HL-60 (cell line): Measurements from ENCODE around the gene TRAPPC12.

Experiments used
- DNase-seq, 2 experiments: peaks; one replicate each; pipeline ENCODE4 v3.0.0-alpha.2; 2010 to 2020; ENCODE audit warnings: low read depth in 1 of 2, low spot score in 1 of 2
- H3K27ac ChIP-seq: fragments of 250-450 bp; sonication (Bioruptor Pico); replicated peaks from 2 replicates; pipeline ENCODE4 v1.5.1; 2020; ENCODE audit warnings: mild to moderate bottlenecking, moderate library complexity
- H3K27me3 ChIP-seq: fragments of 250-450 bp; sonication (Bioruptor Pico); 2 replicates; pipeline ENCODE4 v1.5.1; 2021; ENCODE audit warnings: mild to moderate bottlenecking, moderate library complexity; ENCODE audit not compliant: insufficient read depth, poor library complexity, severe bottlenecking
- H3K4me3 ChIP-seq: replicated peaks from 2 replicates; pipeline ENCODE4 v1.5.1; 2011; ENCODE audit warnings: mild to moderate bottlenecking, control low read depth, low read length; ENCODE audit not compliant: insufficient read depth
- GABPA ChIP-seq: IDR thresholded peaks from 2 replicates; pipeline ENCODE4 v1.6.1; 2012; ENCODE audit warnings: low read depth
- POLR2AphosphoS5 ChIP-seq: IDR thresholded peaks from 2 replicates; pipeline ENCODE4 v1.6.1; 2012; ENCODE audit warnings: low read depth
- SPI1 ChIP-seq: IDR thresholded peaks from 2 replicates; pipeline ENCODE4 v1.6.1; 2012; ENCODE audit warnings: low read depth, mild to moderate bottlenecking, borderline replicate concordance
- TF ChIP-seq, protein P1 (sequence below): IDR thresholded peaks from one replicate; pipeline ENCODE4 v1.5.1; 2011; ENCODE audit warnings: low read length, control low read depth, inconsistent platforms; ENCODE audit not compliant: insufficient read depth
- TF ChIP-seq, protein P2 (sequence below): IDR thresholded peaks from 2 replicates; pipeline ENCODE4 v1.6.1; 2012; ENCODE audit warnings: low read depth; ENCODE audit not compliant: insufficient replicate concordance

Gene TRAPPC12

DNA sequence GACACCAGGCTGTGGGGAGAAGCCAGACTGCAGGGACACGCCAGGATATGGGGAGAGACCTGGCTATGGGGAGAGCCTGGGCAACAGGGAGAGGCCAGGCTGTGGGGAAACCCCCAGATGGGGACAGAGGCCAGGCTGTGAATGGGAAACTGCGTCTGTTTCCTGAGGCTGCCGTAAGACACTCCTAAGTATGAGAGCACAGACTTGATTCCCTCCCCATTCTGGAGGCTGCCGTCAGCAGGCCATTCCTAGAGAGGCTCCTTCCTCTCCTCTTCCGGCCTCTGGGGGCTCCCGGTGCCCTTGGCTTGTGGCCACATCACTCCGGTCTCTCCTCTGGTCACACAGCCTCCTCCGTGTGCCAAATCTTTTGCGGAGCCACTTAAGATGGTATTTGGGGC is 107.5 kb downstream of the TRAPPC12 start:
- H3K27ac ChIP-seq, result no peak overlapping the region
- no peak for DNase-seq
- no peak overlapping the region for H3K4me3 ChIP-seq
- TF ChIP-seq, protein P1, sequence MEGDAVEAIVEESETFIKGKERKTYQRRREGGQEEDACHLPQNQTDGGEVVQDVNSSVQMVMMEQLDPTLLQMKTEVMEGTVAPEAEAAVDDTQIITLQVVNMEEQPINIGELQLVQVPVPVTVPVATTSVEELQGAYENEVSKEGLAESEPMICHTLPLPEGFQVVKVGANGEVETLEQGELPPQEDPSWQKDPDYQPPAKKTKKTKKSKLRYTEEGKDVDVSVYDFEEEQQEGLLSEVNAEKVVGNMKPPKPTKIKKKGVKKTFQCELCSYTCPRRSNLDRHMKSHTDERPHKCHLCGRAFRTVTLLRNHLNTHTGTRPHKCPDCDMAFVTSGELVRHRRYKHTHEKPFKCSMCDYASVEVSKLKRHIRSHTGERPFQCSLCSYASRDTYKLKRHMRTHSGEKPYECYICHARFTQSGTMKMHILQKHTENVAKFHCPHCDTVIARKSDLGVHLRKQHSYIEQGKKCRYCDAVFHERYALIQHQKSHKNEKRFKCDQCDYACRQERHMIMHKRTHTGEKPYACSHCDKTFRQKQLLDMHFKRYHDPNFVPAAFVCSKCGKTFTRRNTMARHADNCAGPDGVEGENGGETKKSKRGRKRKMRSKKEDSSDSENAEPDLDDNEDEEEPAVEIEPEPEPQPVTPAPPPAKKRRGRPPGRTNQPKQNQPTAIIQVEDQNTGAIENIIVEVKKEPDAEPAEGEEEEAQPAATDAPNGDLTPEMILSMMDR, result no peak
- TF ChIP-seq POLR2AphosphoS5 (no peak), GABPA (no peak), SPI1 (no peak)
- TF ChIP-seq, protein P2, sequence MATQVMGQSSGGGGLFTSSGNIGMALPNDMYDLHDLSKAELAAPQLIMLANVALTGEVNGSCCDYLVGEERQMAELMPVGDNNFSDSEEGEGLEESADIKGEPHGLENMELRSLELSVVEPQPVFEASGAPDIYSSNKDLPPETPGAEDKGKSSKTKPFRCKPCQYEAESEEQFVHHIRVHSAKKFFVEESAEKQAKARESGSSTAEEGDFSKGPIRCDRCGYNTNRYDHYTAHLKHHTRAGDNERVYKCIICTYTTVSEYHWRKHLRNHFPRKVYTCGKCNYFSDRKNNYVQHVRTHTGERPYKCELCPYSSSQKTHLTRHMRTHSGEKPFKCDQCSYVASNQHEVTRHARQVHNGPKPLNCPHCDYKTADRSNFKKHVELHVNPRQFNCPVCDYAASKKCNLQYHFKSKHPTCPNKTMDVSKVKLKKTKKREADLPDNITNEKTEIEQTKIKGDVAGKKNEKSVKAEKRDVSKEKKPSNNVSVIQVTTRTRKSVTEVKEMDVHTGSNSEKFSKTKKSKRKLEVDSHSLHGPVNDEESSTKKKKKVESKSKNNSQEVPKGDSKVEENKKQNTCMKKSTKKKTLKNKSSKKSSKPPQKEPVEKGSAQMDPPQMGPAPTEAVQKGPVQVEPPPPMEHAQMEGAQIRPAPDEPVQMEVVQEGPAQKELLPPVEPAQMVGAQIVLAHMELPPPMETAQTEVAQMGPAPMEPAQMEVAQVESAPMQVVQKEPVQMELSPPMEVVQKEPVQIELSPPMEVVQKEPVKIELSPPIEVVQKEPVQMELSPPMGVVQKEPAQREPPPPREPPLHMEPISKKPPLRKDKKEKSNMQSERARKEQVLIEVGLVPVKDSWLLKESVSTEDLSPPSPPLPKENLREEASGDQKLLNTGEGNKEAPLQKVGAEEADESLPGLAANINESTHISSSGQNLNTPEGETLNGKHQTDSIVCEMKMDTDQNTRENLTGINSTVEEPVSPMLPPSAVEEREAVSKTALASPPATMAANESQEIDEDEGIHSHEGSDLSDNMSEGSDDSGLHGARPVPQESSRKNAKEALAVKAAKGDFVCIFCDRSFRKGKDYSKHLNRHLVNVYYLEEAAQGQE, result no peak
- H3K27me3 ChIP-seq, result no peaks in the 10 kb centered on the region

DNA sequence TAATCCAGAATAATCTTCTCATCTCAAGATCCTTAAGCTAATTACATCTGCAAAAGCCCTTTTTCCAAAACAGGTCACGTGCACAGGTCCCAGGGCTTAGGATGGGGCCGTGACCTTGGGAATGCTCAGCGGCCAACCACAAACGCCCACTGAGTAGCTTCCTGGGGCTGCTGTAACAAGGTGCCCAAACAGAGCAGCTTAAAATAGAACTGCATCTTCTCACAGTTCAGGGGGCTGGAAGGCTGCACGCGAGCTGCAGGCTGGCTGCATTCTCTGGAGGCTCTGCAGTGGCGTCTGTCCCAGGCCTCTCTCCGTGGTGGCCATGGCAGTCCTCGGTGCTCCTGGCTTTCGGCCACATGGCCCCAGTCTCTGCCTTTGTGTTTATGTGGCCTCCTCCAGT is 107.9 kb downstream of the TRAPPC12 start:
- TF ChIP-seq GABPA, result no peak
- no peak overlapping the region for H3K27ac ChIP-seq
- no peak for DNase-seq
- no peak overlapping the region for H3K4me3 ChIP-seq
- H3K27me3 ChIP-seq, result no peaks in the 10 kb centered on the region

DNA sequence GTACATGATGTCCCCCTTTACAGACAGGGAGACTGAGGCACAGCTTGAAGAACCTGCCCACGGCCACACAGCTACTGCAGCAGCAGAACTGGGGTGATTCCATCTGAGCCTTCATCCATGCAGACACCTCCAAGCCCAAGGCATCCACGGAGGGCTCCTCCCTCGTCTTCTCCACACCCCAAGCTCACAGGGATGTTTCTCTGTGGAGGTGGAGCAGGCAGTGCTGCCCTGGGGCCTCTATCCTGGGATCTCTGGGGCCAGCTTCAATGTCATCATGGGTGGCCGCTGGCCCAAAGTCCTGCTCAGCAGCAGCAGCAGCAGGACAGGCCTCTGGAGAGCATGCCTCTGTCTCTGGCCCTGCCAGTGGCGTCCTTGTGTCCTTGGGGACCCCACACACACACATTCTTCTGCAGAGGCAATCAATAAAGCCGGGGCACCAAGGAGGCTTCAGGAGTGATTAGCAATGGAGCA is 108.6 kb downstream of the TRAPPC12 start:
- no peak for DNase-seq
- Histone ChIP-seq H3K27me3 (no peaks in the 10 kb centered on the region), H3K27ac (no peak overlapping the region), H3K4me3 (no peak overlapping the region)
- TF ChIP-seq SPI1 (no peak), GABPA (no peak), POLR2AphosphoS5 (no peak)
- TF ChIP-seq, protein P1, result no peak
- TF ChIP-seq, protein P2, result no peak

DNA sequence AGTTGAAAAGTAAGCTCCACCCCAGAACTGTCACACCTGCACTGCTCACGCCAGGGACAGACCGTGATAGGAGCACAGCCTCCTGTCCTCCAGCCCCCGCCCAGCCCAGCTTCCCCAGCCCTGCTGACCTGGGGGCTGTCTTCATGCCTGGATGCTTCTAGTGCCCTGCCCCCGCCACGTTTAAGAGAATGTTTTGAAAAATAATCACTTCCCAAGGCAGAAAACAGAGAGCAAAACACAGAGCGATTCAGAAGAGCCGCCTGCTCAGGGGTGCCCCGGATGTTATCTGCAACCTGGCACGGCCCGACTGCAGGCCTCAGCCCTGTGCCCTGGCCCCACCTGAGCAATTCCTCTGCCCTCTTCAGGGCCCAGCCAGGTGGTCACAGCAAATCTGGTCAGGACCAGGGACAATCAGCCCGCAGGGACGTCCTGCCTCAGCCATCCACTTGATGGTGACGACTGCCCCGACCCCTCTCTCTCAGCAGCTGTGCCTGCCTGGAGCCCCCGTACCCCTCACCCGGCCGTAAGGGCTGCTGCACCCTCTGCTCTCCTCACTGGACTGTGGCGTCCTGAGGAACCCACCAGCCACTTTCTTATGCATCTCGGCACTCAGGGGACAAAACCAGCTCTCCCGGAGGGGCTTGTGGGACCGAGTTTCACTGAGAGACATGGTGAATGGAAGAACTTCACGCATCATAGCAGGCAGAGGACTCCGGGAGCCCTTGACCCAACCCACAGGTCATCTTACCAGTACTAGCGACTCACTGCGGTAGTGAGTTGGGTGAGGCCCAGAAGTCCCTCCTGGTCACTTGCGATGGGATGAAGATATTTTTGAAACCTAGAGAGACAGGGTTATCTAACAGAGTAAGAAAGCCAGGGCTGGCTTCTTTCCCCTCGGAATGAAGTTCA is 109.6 kb downstream of the TRAPPC12 start:
- no peak overlapping the region for H3K4me3 ChIP-seq
- H3K27me3 ChIP-seq, result no peaks in the 10 kb centered on the region
- H3K27ac ChIP-seq, result no peak overlapping the region
- TF ChIP-seq, protein P2, result no peak
- no peak for TF ChIP-seq POLR2AphosphoS5
- no peak for DNase-seq
